Measurements from ENCODE around the gene PRKCD. TPM values are rescaled to one million over a fixed set of nuclear protein-coding genes. Genes with fewer than 3 reads are reported as not detected.

Gene PRKCD
- total RNA-seq, 1 experiment from 2014 or later = 30.9 TPM

DNA sequence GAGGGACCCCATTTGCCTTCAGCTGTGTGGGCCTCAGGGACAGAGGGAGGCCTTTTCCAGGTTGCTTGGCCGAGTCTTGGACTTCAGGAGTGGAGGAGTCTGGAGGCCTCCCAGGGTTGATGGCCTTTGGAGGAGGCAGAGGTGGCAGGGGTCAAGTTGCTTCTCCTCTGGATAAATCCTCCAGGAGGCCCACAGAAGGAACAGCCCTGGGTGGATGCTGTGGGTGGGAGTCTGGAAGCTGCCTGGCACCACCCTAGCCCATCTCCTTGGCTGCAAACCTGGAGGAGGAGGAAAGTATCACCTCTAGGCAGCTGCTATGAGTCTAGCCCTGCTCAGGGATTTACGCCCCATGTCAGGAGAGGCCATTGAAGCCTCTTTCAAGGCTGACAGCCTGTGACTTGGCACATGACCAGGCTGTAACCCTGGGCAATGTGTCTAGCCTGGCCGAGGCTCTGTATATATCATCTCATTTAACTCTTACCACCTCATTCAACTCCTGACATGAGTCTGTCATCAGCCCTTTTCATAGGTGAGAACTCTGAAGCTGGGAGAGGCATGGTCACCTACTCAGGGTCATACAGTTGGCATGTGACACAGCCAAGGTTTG lies 2.9 kb upstream of the PRKCD start:
- TF ChIP-seq, protein P1, sequence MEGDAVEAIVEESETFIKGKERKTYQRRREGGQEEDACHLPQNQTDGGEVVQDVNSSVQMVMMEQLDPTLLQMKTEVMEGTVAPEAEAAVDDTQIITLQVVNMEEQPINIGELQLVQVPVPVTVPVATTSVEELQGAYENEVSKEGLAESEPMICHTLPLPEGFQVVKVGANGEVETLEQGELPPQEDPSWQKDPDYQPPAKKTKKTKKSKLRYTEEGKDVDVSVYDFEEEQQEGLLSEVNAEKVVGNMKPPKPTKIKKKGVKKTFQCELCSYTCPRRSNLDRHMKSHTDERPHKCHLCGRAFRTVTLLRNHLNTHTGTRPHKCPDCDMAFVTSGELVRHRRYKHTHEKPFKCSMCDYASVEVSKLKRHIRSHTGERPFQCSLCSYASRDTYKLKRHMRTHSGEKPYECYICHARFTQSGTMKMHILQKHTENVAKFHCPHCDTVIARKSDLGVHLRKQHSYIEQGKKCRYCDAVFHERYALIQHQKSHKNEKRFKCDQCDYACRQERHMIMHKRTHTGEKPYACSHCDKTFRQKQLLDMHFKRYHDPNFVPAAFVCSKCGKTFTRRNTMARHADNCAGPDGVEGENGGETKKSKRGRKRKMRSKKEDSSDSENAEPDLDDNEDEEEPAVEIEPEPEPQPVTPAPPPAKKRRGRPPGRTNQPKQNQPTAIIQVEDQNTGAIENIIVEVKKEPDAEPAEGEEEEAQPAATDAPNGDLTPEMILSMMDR (IDR thresholded peaks at IDR 0.05; ENCODE audit: insufficient read depth in 1 of 2, low read depth in 1 of 2, low read length in 1 of 2, severe bottlenecking in 1 of 2, unreplicated experiment in 1 of 2) = no peak
- H3K4me3 Mint-ChIP-seq (ENCODE audit: unreplicated experiment) = no peak overlapping the region
- no TSS peak for BruUV-seq (replicated peaks)
- intact Hi-C loops (cut with micrococcal nuclease; ENCODE audit: unreplicated experiment) = loop anchor here (5.0 kb wide), 2 partner anchors 39 to 109 kb away; no protein-coding TSS in a partner anchor
- H3K4me1 Mint-ChIP-seq (ENCODE audit: low read depth, unreplicated experiment) = peaks cover 30% of the 10 kb centered on the region
- H3K27me3 ChIP-seq (replicated peaks; ENCODE audit: control insufficient read depth, insufficient read depth, low read length) = no peaks in the 10 kb centered on the region
- DNase-seq = no peak
- no peaks in the 10 kb centered on the region for H3K9me3 Mint-ChIP-seq (ENCODE audit: unreplicated experiment)
- no peak overlapping the region for H3K27ac Mint-ChIP-seq (ENCODE audit: unreplicated experiment)
- H3K27me3 Mint-ChIP-seq (ENCODE audit: insufficient read depth, unreplicated experiment) = no peaks in the 10 kb centered on the region
- peaks cover 34% of the 10 kb centered on the region for H3K4me1 ChIP-seq
- H3K4me3 ChIP-seq (ENCODE audit: low read depth, low read length) = no peak overlapping the region
- H3K9me3 ChIP-seq = no peaks in the 10 kb centered on the region
- peaks cover 6% of the 10 kb centered on the region for H3K36me3 Mint-ChIP-seq (ENCODE audit: insufficient read depth, unreplicated experiment)
- ChIA-PET POLR2A (no interaction called here), CTCF (no interaction called here)
- no peaks in the 10 kb centered on the region for H3K36me3 ChIP-seq (ENCODE audit: control insufficient read depth, insufficient read depth, low read length)

DNA sequence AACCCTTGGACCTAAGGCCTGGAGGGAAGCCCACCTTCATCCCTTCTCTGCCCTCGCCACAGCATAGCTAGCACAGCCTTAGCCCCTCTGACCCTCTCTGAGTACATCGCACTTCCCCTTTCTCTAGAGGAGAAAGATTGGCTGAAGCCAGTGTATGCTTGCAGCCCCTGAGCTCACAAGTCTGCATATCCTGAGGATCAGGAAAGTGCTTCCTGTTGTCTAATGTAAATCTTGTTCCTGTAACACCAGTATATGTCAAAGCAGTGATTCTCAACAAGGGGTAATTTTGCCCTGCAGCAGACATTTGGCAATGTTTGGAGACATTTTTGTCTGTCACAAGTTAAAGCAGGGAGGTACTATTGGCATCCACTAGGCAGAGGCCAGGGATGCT lies 2.2 kb upstream of the PRKCD start:
- Mint-ChIP-seq H3K27me3 (ENCODE audit: insufficient read depth, unreplicated experiment) (no peaks in the 10 kb centered on the region), H3K4me3 (ENCODE audit: unreplicated experiment) (no peak overlapping the region), H3K27ac (ENCODE audit: unreplicated experiment) (peak overlapping the region; percentile 48), H3K9me3 (ENCODE audit: unreplicated experiment) (no peaks in the 10 kb centered on the region), H3K36me3 (ENCODE audit: insufficient read depth, unreplicated experiment) (peaks cover 6% of the 10 kb centered on the region), H3K4me1 (ENCODE audit: low read depth, unreplicated experiment) (peaks cover 34% of the 10 kb centered on the region)
- intact Hi-C loops (cut with micrococcal nuclease; ENCODE audit: unreplicated experiment) = loop anchor here (1.0 to 5.0 kb wide), 3 partner anchors 28 to 109 kb away; partner anchors contain the start of gene RFT1
- Histone ChIP-seq H3K4me1 (peaks cover 34% of the 10 kb centered on the region), H3K4me3 (ENCODE audit: low read depth, low read length) (no peak overlapping the region), H3K9me3 (no peaks in the 10 kb centered on the region), H3K36me3 (ENCODE audit: control insufficient read depth, insufficient read depth, low read length) (no peaks in the 10 kb centered on the region), H3K27me3 (replicated peaks; ENCODE audit: control insufficient read depth, insufficient read depth, low read length) (no peaks in the 10 kb centered on the region)
- ChIA-PET CTCF (interaction anchor here (0.9 to 1.0 kb wide), 2 partner anchors 9 to 14 kb away, joined by 4 to 5 read pairs; no protein-coding TSS in a partner anchor), POLR2A (interaction anchor here (0.7 to 0.8 kb wide), 2 partner anchors 13 to 29 kb away, joined by 3 read pairs; partner anchors contain the start of gene RFT1)
- BruUV-seq (replicated peaks) = TSS peak; percentile 75
- TF ChIP-seq, protein P1 (IDR thresholded peaks at IDR 0.05; ENCODE audit: insufficient read depth in 1 of 2, low read depth in 1 of 2, low read length in 1 of 2, severe bottlenecking in 1 of 2, unreplicated experiment in 1 of 2) = no peak
- no peak for DNase-seq

DNA sequence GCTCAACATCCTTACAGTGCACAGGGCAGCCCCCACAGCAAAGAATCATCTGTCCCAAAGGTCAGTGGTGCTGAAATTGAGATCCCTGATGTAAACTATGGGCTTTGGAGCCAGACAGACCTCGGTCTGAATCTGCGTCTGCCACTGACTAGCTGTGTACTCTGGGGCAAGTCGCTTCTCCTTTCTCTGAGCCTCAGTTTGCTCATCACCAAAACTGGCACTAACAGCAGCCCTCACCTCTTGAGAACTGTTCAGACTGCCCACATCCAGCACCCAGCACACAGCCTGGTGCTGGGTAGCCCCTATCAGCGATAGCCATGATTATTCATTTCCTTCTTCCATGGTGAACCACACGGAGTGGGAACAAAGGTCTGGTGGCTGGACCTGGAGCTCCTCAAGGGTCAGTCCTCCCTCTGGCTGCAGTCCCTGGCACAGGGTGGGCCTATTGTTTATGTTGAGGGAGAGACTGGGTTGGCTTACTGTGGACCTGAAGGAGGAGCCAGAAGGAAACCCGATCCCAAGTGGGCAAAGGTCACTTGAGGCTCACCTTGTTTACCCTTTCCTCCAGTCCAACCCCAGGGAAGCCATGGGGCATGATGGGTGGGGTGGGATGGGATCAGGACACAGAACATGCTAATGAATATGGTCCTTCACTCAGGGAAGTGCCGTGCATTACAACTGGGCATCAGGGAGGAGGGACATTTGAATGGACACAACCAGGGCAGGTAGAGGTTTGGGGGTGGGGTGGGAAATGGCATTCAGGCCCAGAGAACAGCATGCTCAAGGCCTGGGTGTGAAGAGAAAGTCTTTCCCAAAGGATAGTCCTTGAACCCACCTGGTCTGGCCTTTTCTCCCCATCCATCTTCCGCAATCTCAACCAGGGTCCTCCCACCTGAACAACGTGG lies 1.6 kb upstream of the PRKCD start:
- CTCF ChIA-PET = interaction anchor here (0.9 to 1.2 kb wide), 3 partner anchors 9 to 49 kb away, joined by 3 to 5 read pairs (median 4); no protein-coding TSS in a partner anchor
- peaks cover 34% of the 10 kb centered on the region for H3K4me1 ChIP-seq
- H3K4me1 Mint-ChIP-seq (ENCODE audit: low read depth, unreplicated experiment) = peaks cover 34% of the 10 kb centered on the region

More for the DNA sequence above, 1.6 kb upstream of the PRKCD start:
- TF ChIP-seq, protein P1 (IDR thresholded peaks at IDR 0.05; ENCODE audit: insufficient read depth in 1 of 2, low read depth in 1 of 2, low read length in 1 of 2, severe bottlenecking in 1 of 2, unreplicated experiment in 1 of 2) = peak in 1 of 2 experiments; percentile 22
- Histone ChIP-seq H3K36me3 (ENCODE audit: control insufficient read depth, insufficient read depth, low read length) (no peaks in the 10 kb centered on the region), H3K4me3 (ENCODE audit: low read depth, low read length) (no peak overlapping the region), H3K9me3 (no peaks in the 10 kb centered on the region), H3K27me3 (replicated peaks; ENCODE audit: control insufficient read depth, insufficient read depth, low read length) (no peaks in the 10 kb centered on the region)
- no peaks in the 10 kb centered on the region for H3K9me3 Mint-ChIP-seq (ENCODE audit: unreplicated experiment)
- H3K36me3 Mint-ChIP-seq (ENCODE audit: insufficient read depth, unreplicated experiment) = peaks cover 6% of the 10 kb centered on the region
- H3K4me3 Mint-ChIP-seq (ENCODE audit: unreplicated experiment) = peak overlapping the region; percentile 91
- H3K27ac Mint-ChIP-seq (ENCODE audit: unreplicated experiment) = peak overlapping the region; percentile 76
- POLR2A ChIA-PET = interaction anchor here (0.7 to 0.8 kb wide), 2 partner anchors 14 to 29 kb away, joined by 3 read pairs; partner anchors contain the start of gene RFT1
- peak; percentile 81 to 93 for DNase-seq
- no TSS peak for BruUV-seq (replicated peaks)
- intact Hi-C loops (cut with micrococcal nuclease; ENCODE audit: unreplicated experiment) = loop anchor here (1.0 to 5.0 kb wide), 4 partner anchors 29 to 108 kb away; partner anchors contain the start of gene RFT1
- no peaks in the 10 kb centered on the region for H3K27me3 Mint-ChIP-seq (ENCODE audit: insufficient read depth, unreplicated experiment)

Data from Caco-2 (cell line).